Ishikawa (cell line): Measurements from ENCODE around the gene TTC17.

ENCODE experiments used
- CEBPB ChIP-seq: IDR thresholded peaks from 2 replicates; pipeline ENCODE4 v1.6.1; 2012
- CREB1 ChIP-seq: IDR thresholded peaks from 2 replicates; pipeline ENCODE4 v1.6.1; 2012; ENCODE audit warnings: low read depth
- EGR1 ChIP-seq: IDR thresholded peaks from 2 replicates; pipeline ENCODE4 v1.6.1; 2012
- EP300 ChIP-seq: IDR thresholded peaks from 2 replicates; pipeline ENCODE4 v1.6.1; 2012; ENCODE audit warnings: borderline replicate concordance
- FOXM1 ChIP-seq: IDR thresholded peaks from 2 replicates; pipeline ENCODE4 v1.6.1; 2012; ENCODE audit warnings: low read depth, borderline replicate concordance
- MAX ChIP-seq: IDR thresholded peaks from 2 replicates; pipeline ENCODE4 v1.6.1; 2012
- NFIC ChIP-seq: IDR thresholded peaks from 2 replicates; pipeline ENCODE4 v1.6.1; 2012
- RAD21 ChIP-seq: IDR thresholded peaks from 2 replicates; pipeline ENCODE4 v1.6.1; 2012; ENCODE audit warnings: low read depth
- REST ChIP-seq: IDR thresholded peaks from 2 replicates; pipeline ENCODE4 v1.6.1; 2012; ENCODE audit warnings: low read depth, mild to moderate bottlenecking
- TAF1 ChIP-seq: IDR thresholded peaks from 2 replicates; pipeline ENCODE4 v1.6.1; 2012; ENCODE audit warnings: low read depth, mild to moderate bottlenecking
- TCF12 ChIP-seq: IDR thresholded peaks from 2 replicates; pipeline ENCODE4 v1.6.1; 2012; ENCODE audit warnings: low read depth
- TEAD4 ChIP-seq: IDR thresholded peaks from 2 replicates; pipeline ENCODE4 v1.6.1; 2012
- USF1 ChIP-seq: IDR thresholded peaks from 2 replicates; pipeline ENCODE4 v1.6.1; 2012
- YY1 ChIP-seq: IDR thresholded peaks from 2 replicates; pipeline ENCODE4 v1.6.1; 2012; ENCODE audit warnings: low read depth
- ZBTB7A ChIP-seq: IDR thresholded peaks from 2 replicates; pipeline ENCODE4 v1.6.1; 2012; ENCODE audit warnings: low read depth

TTC17 gene

GRCh38 chr11:43458486-43458885 lies 99.8 kb downstream of the TTC17 start:
- TF ChIP-seq USF1, result no peak
- no peak for TF ChIP-seq CEBPB
- TF ChIP-seq RAD21, result no peak
- TF ChIP-seq FOXM1, result no peak
- no peak for TF ChIP-seq TAF1

GRCh38 chr11:43459246-43459645 lies 100.5 kb downstream of the TTC17 start:
- TF ChIP-seq CEBPB, result no peak
- TF ChIP-seq MAX, result no peak
- TF ChIP-seq RAD21, result no peak
- TF ChIP-seq NFIC, result no peak
- no peak for TF ChIP-seq FOXM1
- TF ChIP-seq USF1, result no peak
- TF ChIP-seq CREB1, result no peak
- no peak for TF ChIP-seq TEAD4
- no peak for TF ChIP-seq EGR1

- TF ChIP-seq MAX, result no peak
- no peak for TF ChIP-seq TCF12
- TF ChIP-seq FOXM1, result no peak
- TF ChIP-seq EP300, result no peak
- no peak for TF ChIP-seq NFIC
- no peak for TF ChIP-seq TAF1
Measured at GRCh38 chr11:43462359-43462758, 103.6 kb downstream of the TTC17 start.

- TF ChIP-seq REST (no peak), MAX (no peak), TAF1 (no peak), TCF12 (no peak), CEBPB (no peak), USF1 (no peak), RAD21 (no peak), YY1 (no peak), NFIC (no peak), FOXM1 (no peak), CREB1 (no peak), ZBTB7A (no peak)
Measured at GRCh38 chr11:43467958-43468357, 109.2 kb downstream of the TTC17 start.

- TF ChIP-seq TCF12, result no peak
- TF ChIP-seq NFIC, result no peak
- TF ChIP-seq CREB1, result no peak
- TF ChIP-seq ZBTB7A, result no peak
- TF ChIP-seq USF1, result no peak
- no peak for TF ChIP-seq EP300
- no peak for TF ChIP-seq TEAD4
- TF ChIP-seq EGR1, result no peak
Measured at GRCh38 chr11:43486141-43486540, 127.4 kb downstream of the TTC17 start.

- TF ChIP-seq EP300 (no peak), REST (no peak), TAF1 (no peak), YY1 (no peak), MAX (no peak), TEAD4 (no peak), CEBPB (no peak), EGR1 (no peak), TCF12 (no peak), USF1 (no peak)
Measured at GRCh38 chr11:43489869-43490465, 131.2 kb downstream of the TTC17 start.
